K562 (cell line): ENCODE measurements around the gene PDHX. TPM values are rescaled to one million over a fixed set of nuclear protein-coding genes. Genes with fewer than 3 reads are reported as not detected.

Experiments
- ARID3A ChIP-seq: IDR thresholded peaks from 2 replicates; pipeline ENCODE4 v1.6.1; 2012; ENCODE audit warnings: low read depth, low read length, improper control_type of control experiment, borderline replicate concordance
- CLOCK ChIP-seq: fragments of 250-450 bp; sonication (Bioruptor Pico); IDR thresholded peaks from 2 replicates; pipeline ENCODE4 v1.4.0; 2020; ENCODE audit warnings: mild to moderate bottlenecking, moderate library complexity, borderline replicate concordance
- E2F4 ChIP-seq: sonication (generic); formaldehyde crosslinking; IDR thresholded peaks from 2 replicates; pipeline ENCODE4 v1.8.0; 2022; ENCODE audit warnings: mild to moderate bottlenecking, low read depth, missing genetic modification reagents
- FOXO4 ChIP-seq: fragments of 450-650 bp; formaldehyde crosslinking; IDR thresholded peaks from 2 replicates; pipeline ENCODE4 v1.4.0; 2020; ENCODE audit warnings: mild to moderate bottlenecking, moderate library complexity
- IFI16 ChIP-seq: fragments of 250-450 bp; sonication (Bioruptor Pico); IDR thresholded peaks from 2 replicates; pipeline ENCODE4 v2.1.2; 2022; ENCODE audit warnings: mild to moderate bottlenecking, inconsistent platforms
- IRF9 ChIP-seq: fragments of 450-650 bp; IDR thresholded peaks from 2 replicates; pipeline ENCODE4 v1.6.1; 2016; ENCODE audit warnings: missing biosample characterization, missing genetic modification characterization
- KHSRP ChIP-seq: fragments of 450-650 bp; IDR thresholded peaks from 2 replicates; pipeline ENCODE4 v1.6.1; 2017
- KLF1 ChIP-seq: fragments of 450-650 bp; IDR thresholded peaks from 2 replicates; pipeline ENCODE4 v1.6.1; 2016; ENCODE audit warnings: missing genetic modification characterization, missing compliant biosample characterization
- LCOR ChIP-seq: sonication (generic); formaldehyde crosslinking; IDR thresholded peaks from 2 replicates; pipeline ENCODE4 v1.8.0; 2022; ENCODE audit warnings: mild to moderate bottlenecking, missing genetic modification reagents
- PCBP2 ChIP-seq: fragments of 200-400 bp; formaldehyde crosslinking; IDR thresholded peaks from 2 replicates; pipeline ENCODE4 v1.6.1; 2018; ENCODE audit warnings: low read length, low read depth, mild to moderate bottlenecking, moderate library complexity; ENCODE audit not compliant: poor library complexity, severe bottlenecking
- SMARCA5 ChIP-seq: fragments of 450-650 bp; IDR thresholded peaks from 2 replicates; pipeline ENCODE4 v1.6.1; 2016
- SREBF1 ChIP-seq: fragments of 150-350 bp; IDR thresholded peaks from 2 replicates; pipeline ENCODE4 v1.6.1; 2014; ENCODE audit warnings: antibody characterized with exemption, low read depth, low read length, borderline replicate concordance
- SRSF1 ChIP-seq: fragments of 200-400 bp; formaldehyde crosslinking; IDR thresholded peaks from 2 replicates; pipeline ENCODE4 v1.6.1; 2017; ENCODE audit warnings: mild to moderate bottlenecking, low read depth, low read length, moderate library complexity
- STAT5B ChIP-seq: fragments of 250-450 bp; sonication (Bioruptor Pico); IDR thresholded peaks from 2 replicates; pipeline ENCODE4 v1.8.0; 2021; ENCODE audit warnings: mild to moderate bottlenecking, inconsistent platforms
- TAF15 ChIP-seq: fragments of 200-400 bp; formaldehyde crosslinking; IDR thresholded peaks from 2 replicates; pipeline ENCODE4 v1.6.1; 2017; ENCODE audit warnings: mild to moderate bottlenecking, low read depth, low read length, moderate library complexity
- TBL1XR1 ChIP-seq, 2 experiments: IDR thresholded peaks; 2 replicates each; pipeline ENCODE4 v1.6.1; 2012; ENCODE audit warnings: improper control_type of control experiment in 2 of 2, low read length in 2 of 2, mild to moderate bottlenecking in 1 of 2
- ZNF655 ChIP-seq: fragments of 250-450 bp; sonication (Bioruptor Pico); IDR thresholded peaks from 2 replicates; pipeline ENCODE4 v1.5.0; 2021
- ZNF785 ChIP-seq: fragments of 250-450 bp; sonication (Bioruptor Pico); IDR thresholded peaks from 2 replicates; pipeline ENCODE4 v1.4.0; 2020; ENCODE audit warnings: mild to moderate bottlenecking
- polyA plus RNA-seq, 8 experiments: library from polyadenylated mRNA; depleted of rRNA in 4 of 8; stranded (reverse) in 5 of 8; unstranded in 3 of 8; fragments of >200 nt; fragmentation: Nextera tagmentation in 2 of 8; fragmentation: Illumina TruSeq in 1 of 8; extraction: Ambion mirVana in 2 of 8; extraction: Trizol in 1 of 8; gene quantifications; 2 replicates each; pipeline versions ENCODE4 v1.2.1 to v1.2.3, GENCODE V29; 2011 to 2014; ENCODE audit warnings: inconsistent platforms in 1 of 8, missing spikeins in 1 of 8
- total RNA-seq, 7 experiments: library from RNA; depleted of rRNA in 6 of 7; stranded (reverse); fragments of >200 nt in 6 of 7; fragmentation: Illumina TruSeq in 2 of 7; extraction: Trizol in 2 of 7; gene quantifications; 2 replicates each; pipeline versions ENCODE4 v1.2.1 to v1.2.3, GENCODE V29; 2011 to 2021; ENCODE audit warnings: low replicate concordance in 1 of 7

The PDHX gene
- total and polyA plus RNA-seq, 9 of the 15 experiments (the other 6 are each of a cell fraction or from before 2014, with no cell fraction given): 20.8 to 43.5 (median 31.2) TPM

- TF ChIP-seq CLOCK: no peak
- no peak for TF ChIP-seq TAF15
- no peak for TF ChIP-seq FOXO4 (CRISPR knock-in tag)
- no peak for TF ChIP-seq IFI16 (CRISPR knock-in tag)
- TF ChIP-seq STAT5B (CRISPR knock-in tag): no peak
- no peak for TF ChIP-seq ARID3A
- TF ChIP-seq TBL1XR1 (IDR thresholded peaks at IDR 0.05; ENCODE audit: low read length in 2 of 2): no peak
- TF ChIP-seq IRF9: no peak
- no peak for TF ChIP-seq ZNF655 (CRISPR knock-in tag)
- no peak for TF ChIP-seq E2F4
- no peak for TF ChIP-seq SRSF1
- TF ChIP-seq PCBP2: no peak
- no peak for TF ChIP-seq ZNF785
- TF ChIP-seq SREBF1: no peak
- TF ChIP-seq SMARCA5: no peak
- 0 out of 2 replicates have a peak, but pooled peaks have one; percentile 47 for TF ChIP-seq LCOR
- TF ChIP-seq KLF1 (tag): 0 out of 2 replicates have a peak, but pooled peaks have one; percentile 14
- no peak for TF ChIP-seq KHSRP
These were observed at the start of gene PDHX, which contains the start of gene APIP (continued) for GRCh38 chr11:34916015-34916842.
